GM20000 (cell line): ENCODE data around the gene BCL2L12.
"Not testable (repeated sequence)": the region's sequence is repeated elsewhere in the genome, so short reads cannot be mapped to it uniquely, and the experiment has no call there.

Experiments
- DNase-seq: peaks from one replicate; pipeline ENCODE4 v3.0.0; 2012; ENCODE audit warnings: low spot score
- TF ChIP-seq, protein P1 (sequence below): IDR thresholded peaks from 2 replicates; pipeline ENCODE4 v1.5.1; 2012; ENCODE audit warnings: mild to moderate bottlenecking, control low read depth; ENCODE audit errors: extremely low read depth, missing control alignments

Gene BCL2L12

DNA sequence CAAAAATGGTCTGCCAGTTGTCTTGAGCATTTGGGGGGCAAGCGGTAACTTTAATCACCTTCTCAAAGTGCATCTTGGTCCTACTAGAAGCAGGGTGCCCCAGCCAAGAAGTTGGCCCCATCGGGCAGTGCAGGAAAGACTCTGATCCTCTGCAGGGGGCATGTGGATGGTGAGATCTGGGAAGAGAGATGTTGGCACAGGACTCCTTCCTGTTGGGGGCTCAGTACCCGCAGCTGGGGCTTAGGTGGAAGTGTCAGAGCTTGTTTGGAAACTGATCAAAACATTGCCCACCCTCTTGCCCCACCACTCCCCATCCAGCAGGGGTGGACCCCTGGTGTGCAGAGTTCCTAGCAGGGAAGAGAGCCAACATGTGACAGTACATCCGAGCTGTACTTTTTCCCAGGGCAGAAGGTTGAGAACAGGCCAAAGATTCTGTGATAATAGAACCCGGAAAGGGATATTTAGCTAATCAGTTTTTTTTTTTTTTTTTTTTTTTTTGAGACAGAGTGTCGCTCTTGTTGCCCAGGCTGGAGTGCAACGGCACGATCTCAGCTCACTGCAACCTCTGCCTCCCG lies 34.6 kb upstream of the BCL2L12 start:
- TF ChIP-seq, protein P1, sequence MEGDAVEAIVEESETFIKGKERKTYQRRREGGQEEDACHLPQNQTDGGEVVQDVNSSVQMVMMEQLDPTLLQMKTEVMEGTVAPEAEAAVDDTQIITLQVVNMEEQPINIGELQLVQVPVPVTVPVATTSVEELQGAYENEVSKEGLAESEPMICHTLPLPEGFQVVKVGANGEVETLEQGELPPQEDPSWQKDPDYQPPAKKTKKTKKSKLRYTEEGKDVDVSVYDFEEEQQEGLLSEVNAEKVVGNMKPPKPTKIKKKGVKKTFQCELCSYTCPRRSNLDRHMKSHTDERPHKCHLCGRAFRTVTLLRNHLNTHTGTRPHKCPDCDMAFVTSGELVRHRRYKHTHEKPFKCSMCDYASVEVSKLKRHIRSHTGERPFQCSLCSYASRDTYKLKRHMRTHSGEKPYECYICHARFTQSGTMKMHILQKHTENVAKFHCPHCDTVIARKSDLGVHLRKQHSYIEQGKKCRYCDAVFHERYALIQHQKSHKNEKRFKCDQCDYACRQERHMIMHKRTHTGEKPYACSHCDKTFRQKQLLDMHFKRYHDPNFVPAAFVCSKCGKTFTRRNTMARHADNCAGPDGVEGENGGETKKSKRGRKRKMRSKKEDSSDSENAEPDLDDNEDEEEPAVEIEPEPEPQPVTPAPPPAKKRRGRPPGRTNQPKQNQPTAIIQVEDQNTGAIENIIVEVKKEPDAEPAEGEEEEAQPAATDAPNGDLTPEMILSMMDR = no peak
- DNase-seq = no peak

DNA sequence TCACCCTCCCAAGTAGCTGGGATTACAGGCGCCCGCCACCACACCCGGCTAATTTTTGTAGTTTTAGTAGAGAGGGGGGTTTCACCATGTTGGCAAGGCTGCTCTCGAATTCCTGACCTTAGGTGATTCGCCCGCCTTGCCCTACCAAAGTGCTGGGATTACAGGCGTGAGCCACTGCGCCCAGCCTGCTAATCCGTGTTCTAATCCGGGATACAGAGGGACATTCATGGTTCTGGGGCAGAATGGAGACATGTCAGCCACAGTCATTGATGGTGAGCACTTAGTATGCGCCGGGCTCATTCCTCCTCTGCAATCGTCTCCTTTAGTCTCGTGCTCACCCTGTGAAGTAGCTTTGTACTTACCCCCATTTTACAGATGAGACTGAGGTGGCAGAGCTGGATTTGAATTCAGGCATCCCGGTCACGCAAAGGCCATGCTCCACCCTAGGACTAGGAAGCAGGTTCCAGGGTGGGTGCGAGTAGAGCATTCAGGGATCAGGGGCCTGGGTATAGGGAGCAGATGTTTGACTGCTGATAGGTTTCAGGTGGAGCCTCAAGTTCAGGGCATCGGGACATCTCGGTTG lies 34.0 kb upstream of the BCL2L12 start:
- no peak for DNase-seq
- TF ChIP-seq, protein P1 = no peak

DNA sequence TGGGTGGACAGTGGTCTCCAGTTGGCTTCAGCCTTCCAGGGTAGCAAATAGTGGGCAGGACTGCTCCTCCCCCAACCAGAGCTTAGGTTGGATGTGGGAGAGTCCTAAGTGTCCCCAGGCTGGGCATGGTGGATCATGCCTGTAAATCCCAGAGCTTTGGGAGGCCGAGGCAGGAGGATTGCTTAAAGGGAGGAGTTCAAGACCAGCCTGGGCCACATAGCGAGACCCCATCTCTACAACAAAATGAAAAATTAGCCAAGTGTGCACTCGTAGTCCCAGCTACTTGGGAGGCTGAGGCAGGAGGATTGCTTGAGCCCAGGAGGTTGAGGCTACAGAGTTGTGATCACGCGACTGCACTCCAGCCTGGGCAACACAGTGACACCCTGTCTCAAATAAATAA lies 33.2 kb upstream of the BCL2L12 start:
- DNase-seq = no peak
- TF ChIP-seq, protein P1 = no peak

DNA sequence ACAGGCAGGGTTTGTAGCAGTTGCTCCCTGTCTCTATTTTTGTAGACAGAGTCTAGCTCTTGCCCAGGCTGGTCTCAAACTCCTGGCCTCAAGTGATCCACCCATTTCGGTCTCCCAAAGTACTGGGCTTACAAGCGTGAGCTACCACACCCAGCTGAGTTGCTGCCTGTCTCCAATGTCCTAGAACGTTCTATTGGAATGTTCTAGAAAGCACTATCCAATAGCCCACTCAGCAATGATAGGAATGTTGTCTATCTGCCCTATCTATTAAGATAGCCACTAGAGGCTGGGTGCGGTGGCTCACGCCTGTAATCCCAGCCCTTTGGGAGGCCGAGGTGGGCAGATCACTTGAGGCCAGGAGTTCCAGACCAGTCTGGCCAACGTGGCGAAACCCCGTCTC lies 32.5 kb upstream of the BCL2L12 start:
- not testable (repeated sequence) for DNase-seq

DNA sequence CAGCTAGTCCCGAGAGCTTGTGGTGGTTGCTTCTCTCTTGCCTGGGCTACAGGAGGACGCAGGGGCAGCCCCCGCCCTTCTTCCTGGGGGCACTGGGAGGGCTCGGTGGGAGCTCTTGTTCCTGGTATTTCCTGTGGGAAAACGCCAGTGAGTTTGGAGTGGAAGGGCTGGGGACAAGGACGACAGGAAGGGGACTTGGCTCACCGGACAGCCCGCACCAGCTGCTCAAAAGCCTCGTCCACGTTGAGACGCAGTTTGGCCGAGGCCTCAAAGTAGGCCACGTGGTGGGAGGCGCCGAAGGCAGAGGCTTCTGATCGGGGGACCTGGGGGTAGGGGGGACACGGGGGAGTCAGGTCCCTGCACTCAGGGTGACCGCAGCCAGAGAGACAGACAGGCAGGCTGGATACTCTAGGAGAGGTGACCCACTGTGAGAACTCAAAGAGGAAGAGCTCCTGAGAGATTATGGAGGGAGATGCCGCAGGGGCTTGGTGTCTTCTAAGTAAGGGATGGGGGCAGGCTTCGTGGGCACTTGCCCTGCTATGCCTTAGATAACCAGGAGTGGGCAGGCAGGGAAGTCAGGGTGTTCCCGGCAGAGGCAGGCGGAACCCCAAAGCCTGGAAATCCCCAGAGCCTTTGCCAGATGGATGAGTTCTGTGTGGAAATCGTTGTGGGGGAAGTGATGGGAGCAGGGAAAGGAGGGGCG lies 30.1 kb upstream of the BCL2L12 start:
- TF ChIP-seq, protein P1 = no peak
- DNase-seq = no peak

DNA sequence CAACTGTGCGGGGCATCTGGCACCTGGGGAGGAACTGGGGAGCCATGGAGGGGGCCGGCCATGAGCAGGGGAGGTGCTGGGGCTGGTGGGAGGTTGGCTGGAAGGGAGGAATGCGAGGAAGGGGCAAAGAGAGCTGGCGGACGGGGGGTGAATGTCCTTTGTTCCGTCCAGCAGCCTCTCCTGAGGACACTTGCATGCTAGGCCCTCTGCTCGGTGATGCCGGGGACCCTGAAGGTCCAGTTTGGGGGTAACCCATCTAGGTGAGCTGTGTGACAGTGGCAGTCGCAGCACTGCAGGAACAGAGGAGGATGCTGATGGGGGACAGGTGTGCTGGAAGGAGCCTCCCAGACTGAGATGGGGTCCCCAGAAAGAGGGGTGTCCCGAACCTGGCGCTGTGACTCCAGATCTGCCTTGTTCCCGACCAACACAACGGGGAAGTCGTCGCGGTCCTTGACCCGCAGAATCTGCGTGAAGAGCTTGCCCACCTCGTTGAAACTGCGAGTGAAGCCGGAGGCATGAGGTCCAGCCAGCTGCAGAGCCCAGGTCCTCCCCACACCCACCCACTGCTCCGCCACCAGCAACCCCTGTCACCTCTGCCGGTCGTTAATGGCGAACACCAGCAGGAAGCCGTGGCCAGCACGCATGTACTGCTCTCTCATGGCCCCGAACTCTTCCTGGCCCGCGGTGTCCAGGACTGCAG lies 29.4 kb upstream of the BCL2L12 start:
- DNase-seq = no peak
- TF ChIP-seq, protein P1 = no peak

DNA sequence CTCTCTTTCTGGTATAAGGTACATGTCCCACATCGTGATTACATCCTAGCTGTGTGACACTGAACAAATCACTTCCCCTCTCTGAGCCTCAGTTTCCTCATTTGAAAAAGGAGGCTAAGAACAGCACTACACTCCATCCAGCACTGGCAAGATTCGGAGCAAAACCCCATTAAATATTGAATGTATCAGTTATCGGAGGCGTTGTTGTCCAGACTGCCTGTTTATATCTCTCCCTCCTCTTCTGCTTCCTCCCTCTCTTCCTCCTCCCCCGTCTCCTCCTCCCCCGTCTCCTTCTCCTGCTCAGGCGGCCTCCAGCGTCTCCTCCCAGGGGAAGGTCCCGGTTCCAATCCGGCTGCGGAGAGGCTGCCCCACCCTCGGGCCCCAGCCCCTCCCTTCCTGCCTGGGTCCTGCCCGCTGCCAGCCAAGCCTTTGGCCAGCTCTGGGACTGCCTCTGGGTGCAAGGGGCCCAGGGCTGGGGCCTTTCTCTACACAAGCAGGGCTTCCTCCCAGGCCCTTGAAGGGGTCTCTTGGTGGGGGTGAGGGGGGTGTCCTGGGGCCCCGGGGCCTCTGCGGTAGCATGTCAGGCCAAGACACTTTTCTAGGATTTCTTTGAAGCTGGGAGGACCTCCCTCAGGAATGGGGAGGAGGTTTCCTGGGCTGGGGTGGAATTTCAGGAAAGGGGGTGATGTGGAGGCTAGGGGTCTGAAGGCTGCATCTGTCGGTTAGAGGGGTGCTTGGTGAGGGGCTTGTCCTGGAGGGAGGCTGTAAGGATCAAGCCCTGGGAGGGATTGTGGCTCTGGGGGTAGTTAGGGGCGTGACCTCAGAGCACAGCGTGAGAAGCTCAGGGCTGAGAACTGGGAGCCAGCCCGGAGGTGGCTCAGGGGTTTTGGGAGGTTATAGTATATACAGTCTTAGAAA lies 27.7 kb upstream of the BCL2L12 start:
- TF ChIP-seq, protein P1 = no peak
- no peak for DNase-seq
